H9 (cell line): ENCODE results near the gene GRIA4. TPM values are rescaled to one million over a fixed set of nuclear protein-coding genes. Genes with fewer than 3 reads are reported as not detected.

Source experiments
- DNase-seq: peaks from one replicate; pipeline ENCODE4 v3.0.0-alpha.2; 2017
- H2AFZ ChIP-seq: one replicate; pipeline ENCODE4 v1.6.1; 2013; ENCODE audit warnings: mild to moderate bottlenecking, low read length, control low read depth, moderate library complexity
- H2AK5ac ChIP-seq: 2 replicates; pipeline ENCODE4 v1.6.1; 2013; ENCODE audit warnings: low read length, control low read depth, mixed read lengths; ENCODE audit not compliant: insufficient read length
- H2BK120ac ChIP-seq: one replicate; pipeline ENCODE4 v1.6.1; 2013; ENCODE audit warnings: low read depth, mild to moderate bottlenecking, low read length, control low read depth, inconsistent platforms; ENCODE audit not compliant: poor library complexity, severe bottlenecking
- H2BK12ac ChIP-seq: 2 replicates; pipeline ENCODE4 v1.6.1; 2013; ENCODE audit warnings: low read length, control low read depth, mixed read lengths, low read depth; ENCODE audit not compliant: insufficient read length
- H2BK15ac ChIP-seq: 2 replicates; pipeline ENCODE4 v1.6.1; 2013; ENCODE audit warnings: low read depth, low read length, control low read depth
- H2BK20ac ChIP-seq: one replicate; pipeline ENCODE4 v1.6.1; 2013; ENCODE audit warnings: low read depth, mild to moderate bottlenecking, low read length, control low read depth, inconsistent platforms; ENCODE audit not compliant: poor library complexity, severe bottlenecking
- H2BK5ac ChIP-seq: 2 replicates; pipeline ENCODE4 v1.6.1; 2013; ENCODE audit warnings: low read length, control low read depth, mixed read lengths; ENCODE audit not compliant: insufficient read length
- H3K14ac ChIP-seq: 2 replicates; pipeline ENCODE4 v1.6.1; 2013; ENCODE audit warnings: low read length, control low read depth; ENCODE audit not compliant: insufficient read depth
- H3K18ac ChIP-seq: 2 replicates; pipeline ENCODE4 v1.6.1; 2013; ENCODE audit warnings: low read depth, mild to moderate bottlenecking, mixed read lengths, low read length, control low read depth; ENCODE audit not compliant: insufficient read length
- H3K23ac ChIP-seq: 2 replicates; pipeline ENCODE4 v1.6.1; 2013; ENCODE audit warnings: low read length, control low read depth, mixed read lengths, low read depth; ENCODE audit not compliant: insufficient read length
- H3K23me2 ChIP-seq: 2 replicates; pipeline ENCODE4 v1.6.1; 2013; ENCODE audit warnings: low read depth, mild to moderate bottlenecking, mixed read lengths, low read length, control low read depth; ENCODE audit not compliant: insufficient read length, poor library complexity, severe bottlenecking
- H3K27ac ChIP-seq: 2 replicates; pipeline ENCODE4 v1.5.1; 2013; ENCODE audit warnings: low read length, control low read depth, mixed read lengths, low read depth; ENCODE audit not compliant: insufficient read length
- H3K27me3 ChIP-seq: 2 replicates; pipeline ENCODE4 v1.6.1; 2013; ENCODE audit warnings: low read length, control low read depth, inconsistent platforms; ENCODE audit not compliant: insufficient read depth
- H3K4ac ChIP-seq: 2 replicates; pipeline ENCODE4 v1.6.1; 2013; ENCODE audit warnings: low read depth, mild to moderate bottlenecking, control low read depth, inconsistent platforms, low read length, moderate library complexity
- H3K4me1 ChIP-seq: 2 replicates; pipeline ENCODE4 v1.6.1; 2013; ENCODE audit warnings: low read length, control low read depth, inconsistent platforms; ENCODE audit not compliant: insufficient read depth
- H3K4me2 ChIP-seq: 2 replicates; pipeline ENCODE4 v1.6.1; 2013; ENCODE audit warnings: low read length, control low read depth, mixed read lengths; ENCODE audit not compliant: insufficient read length, insufficient read depth
- H3K56ac ChIP-seq: 2 replicates; pipeline ENCODE4 v1.6.1; 2013; ENCODE audit warnings: low read depth, mild to moderate bottlenecking, mixed read lengths, low read length, control low read depth; ENCODE audit not compliant: insufficient read length
- H3K79me1 ChIP-seq: 2 replicates; pipeline ENCODE4 v1.6.1; 2013; ENCODE audit warnings: low read depth, mild to moderate bottlenecking, moderate library complexity, low read length, control low read depth, inconsistent platforms; ENCODE audit not compliant: insufficient read depth, poor library complexity, severe bottlenecking
- H3K79me2 ChIP-seq: 2 replicates; pipeline ENCODE4 v1.6.1; 2013; ENCODE audit warnings: low read length, control low read depth, inconsistent platforms; ENCODE audit not compliant: insufficient read depth
- H3K9ac ChIP-seq: 2 replicates; pipeline ENCODE4 v1.6.1; 2013; ENCODE audit warnings: low read length, control low read depth, mixed read lengths; ENCODE audit not compliant: insufficient read length; ENCODE audit errors: extremely low read depth
- H3K9me3 ChIP-seq: one replicate; pipeline ENCODE4 v1.6.1; 2013; ENCODE audit warnings: low read depth, low read length, inconsistent platforms; ENCODE audit not compliant: control insufficient read depth
- H3T11ph ChIP-seq: one replicate; pipeline ENCODE4 v1.6.1; 2013; ENCODE audit warnings: mild to moderate bottlenecking, low read length, control low read depth, inconsistent platforms
- H4K20me1 ChIP-seq: one replicate; pipeline ENCODE4 v1.6.1; 2013; ENCODE audit not compliant: control insufficient read depth, insufficient read length, insufficient read depth
- H4K5ac ChIP-seq: 2 replicates; pipeline ENCODE4 v1.6.1; 2013; ENCODE audit warnings: low read depth, mild to moderate bottlenecking, mixed read lengths, low read length, control low read depth; ENCODE audit not compliant: insufficient read length
- H4K8ac ChIP-seq: replicated peaks from 2 replicates; pipeline ENCODE4 v1.6.1; 2013; ENCODE audit warnings: low read length, control low read depth, mixed read lengths, low read depth; ENCODE audit not compliant: insufficient read length
- H4K91ac ChIP-seq: 2 replicates; pipeline ENCODE4 v1.6.1; 2013; ENCODE audit warnings: low read depth, mild to moderate bottlenecking, moderate library complexity, mixed read lengths, low read length, control low read depth; ENCODE audit not compliant: insufficient read length
- H3K27ac Mint-ChIP-seq, 3 experiments: 2 replicates in 2 of 3; 3 replicates in 1 of 3; pipeline ENCODE4 v1.8.0; 2020 to 2021; ENCODE audit warnings: mixed read lengths in 3 of 3, mild to moderate bottlenecking in 1 of 3, moderate library complexity in 1 of 3
- H3K27me3 Mint-ChIP-seq: 2 replicates; pipeline ENCODE4 v1.8.0; 2021; ENCODE audit warnings: low read depth, mild to moderate bottlenecking, moderate library complexity, mixed read lengths
- H3K36me3 Mint-ChIP-seq, 3 experiments: 2 replicates in 2 of 3; 3 replicates in 1 of 3; pipeline ENCODE4 v1.8.0; 2020 to 2021; ENCODE audit warnings: low read depth in 3 of 3, mixed read lengths in 3 of 3; ENCODE audit not compliant: insufficient read depth in 1 of 3
- H3K4me1 Mint-ChIP-seq, 2 experiments: 2 replicates each; pipeline ENCODE4 v1.8.0; 2020; ENCODE audit warnings: mixed read lengths in 2 of 2
- H3K4me3 Mint-ChIP-seq, 2 experiments: 2 replicates in 1 of 2; 3 replicates in 1 of 2; pipeline ENCODE4 v1.8.0; 2020 to 2021; ENCODE audit warnings: mild to moderate bottlenecking in 2 of 2, mixed read lengths in 2 of 2, moderate library complexity in 1 of 2
- H3K9me3 Mint-ChIP-seq, 2 experiments: 2 replicates in 1 of 2; 3 replicates in 1 of 2; pipeline ENCODE4 v1.8.0; 2020; ENCODE audit warnings: mild to moderate bottlenecking in 2 of 2, mixed read lengths in 2 of 2, moderate library complexity in 1 of 2
- CTCF ChIP-seq: fragments of 200-600 bp; sonication (generic); conservative IDR thresholded peaks from 3 replicates; pipeline ENCODE4 v1.8.0; 2021; ENCODE audit warnings: antibody characterized with exemption, mild to moderate bottlenecking
- WGBS: extraction: QIAGEN DNeasy Blood & Tissue Kit; methylation state at CpG from one replicate; pipeline ENCODE4 v1.1.7; 2013; ENCODE audit warnings: missing lambda C conversion rate, low lambda C conversion rate, mixed read lengths; ENCODE audit not compliant: insufficient read length; ENCODE audit errors: extremely low coverage; 5-methylcytosine and 5-hydroxymethylcytosine counted together
- total RNA-seq: library from RNA; stranded (reverse); gene quantifications from 2 replicates; pipeline ENCODE4 v1.2.1, GENCODE V29; 2021

GRIA4 gene
- total RNA-seq, 1 experiment from 2014 or later, result 0.83 TPM

- H2BK15ac ChIP-seq, result no peak overlapping the region
- WGBS, result no CpG with 5 or more reads among the region's 2 CpGs
- no peaks in the 10 kb centered on the region for H3K9me3 ChIP-seq
- no peak overlapping the region for H4K91ac ChIP-seq
- H4K20me1 ChIP-seq, result no peaks in the 10 kb centered on the region
- H3K56ac ChIP-seq, result no peak overlapping the region
- no peak overlapping the region for H3K23ac ChIP-seq
- H3K18ac ChIP-seq, result no peak overlapping the region
- no peaks in the 10 kb centered on the region for H3K27me3 ChIP-seq
- H3T11ph ChIP-seq, result no peak overlapping the region
- Mint-ChIP-seq H3K36me3 (no peaks in the 10 kb centered on the region), H3K27ac (no peak overlapping the region), H3K27me3 (no peaks in the 10 kb centered on the region), H3K9me3 (no peaks in the 10 kb centered on the region), H3K4me3 (no peak overlapping the region), H3K4me1 (no peaks in the 10 kb centered on the region)
- H2BK12ac ChIP-seq, result no peak overlapping the region
- no peak overlapping the region for H3K9ac ChIP-seq
- no peak overlapping the region for H2BK5ac ChIP-seq
- no peaks in the 10 kb centered on the region for H3K4me1 ChIP-seq
- no peak overlapping the region for H2AFZ ChIP-seq
- H3K79me1 ChIP-seq, result no peaks in the 10 kb centered on the region
- no peak overlapping the region for H4K5ac ChIP-seq
- no peak overlapping the region for H2BK120ac ChIP-seq
- no peak overlapping the region for H3K4ac ChIP-seq
- no peaks in the 10 kb centered on the region for H3K23me2 ChIP-seq
- no peak overlapping the region for H3K14ac ChIP-seq
- no peak overlapping the region for H4K8ac ChIP-seq
- TF ChIP-seq CTCF, result no peak
- H3K27ac ChIP-seq, result no peak overlapping the region
- no peak overlapping the region for H3K4me2 ChIP-seq
- H3K79me2 ChIP-seq, result no peaks in the 10 kb centered on the region
- H2AK5ac ChIP-seq, result no peak overlapping the region
- H2BK20ac ChIP-seq, result no peak overlapping the region
- no peak for DNase-seq
Measured at GRCh38 chr11:105588001-105588400, 21.9 kb upstream of the GRIA4 start.
